ENCODE measurements around the gene SERPINA6.

DNA sequence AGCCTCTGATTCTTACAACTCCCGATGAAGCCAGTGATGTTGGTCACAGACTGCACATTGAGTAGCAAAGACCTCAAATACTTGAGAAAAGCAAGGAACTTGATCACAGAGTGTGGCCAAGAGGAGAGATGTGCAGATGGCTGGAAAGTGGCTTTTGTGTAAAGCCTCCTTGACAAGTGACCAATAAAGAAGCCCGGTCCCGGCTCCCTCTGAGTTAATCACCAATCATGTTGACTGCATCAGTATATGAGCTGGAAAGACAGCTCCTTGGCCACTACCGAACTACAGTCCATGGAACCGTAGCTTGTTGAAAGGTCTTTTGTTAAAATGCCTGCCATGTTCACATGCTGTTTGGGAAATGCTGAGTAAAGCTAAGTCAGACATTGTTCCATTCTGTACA lies 23.7 kb upstream of the SERPINA6 start:
- TF ChIP-seq SUZ12 (IDR thresholded peaks at IDR 0.05; ENCODE audit: extremely low read depth, insufficient read depth, insufficient read length) (no peak), YY1 (IDR thresholded peaks at IDR 0.05; ENCODE audit: insufficient read depth, insufficient read length) (no peak), ZNF274 (IDR thresholded peaks at IDR 0.05; ENCODE audit: low read depth, low read length) (no peak)

All from NT2/D1 (cell line).